ENCODE results near the gene GRID2. TPM values are rescaled to one million over a fixed set of nuclear protein-coding genes. Genes with fewer than 3 reads are reported as not detected.
"Not testable (repeated sequence)": the region's sequence is repeated elsewhere in the genome, so short reads cannot be mapped to it uniquely, and the experiment has no call there.

Gene GRID2
- total RNA-seq, 6 experiments from 2014 or later: not detected

GRCh38 chr4:93289831-93290230 lies 986.1 kb downstream of the GRID2 start:
- Mint-ChIP-seq H3K27me3 (ENCODE audit: insufficient read depth) (no peaks in the 10 kb centered on the region; the same call in 1 of the 2 replicates), H3K27ac (no peak overlapping the region), H3K36me3 (ENCODE audit: low read depth) (no peaks in the 10 kb centered on the region), H3K4me3 (no peak overlapping the region), H3K4me1 (ENCODE audit: low read depth) (no peaks in the 10 kb centered on the region), H3K9me3 (peaks cover 16% of the 10 kb centered on the region)
- DNase-seq: no peak
- TF ChIP-seq, protein P1, sequence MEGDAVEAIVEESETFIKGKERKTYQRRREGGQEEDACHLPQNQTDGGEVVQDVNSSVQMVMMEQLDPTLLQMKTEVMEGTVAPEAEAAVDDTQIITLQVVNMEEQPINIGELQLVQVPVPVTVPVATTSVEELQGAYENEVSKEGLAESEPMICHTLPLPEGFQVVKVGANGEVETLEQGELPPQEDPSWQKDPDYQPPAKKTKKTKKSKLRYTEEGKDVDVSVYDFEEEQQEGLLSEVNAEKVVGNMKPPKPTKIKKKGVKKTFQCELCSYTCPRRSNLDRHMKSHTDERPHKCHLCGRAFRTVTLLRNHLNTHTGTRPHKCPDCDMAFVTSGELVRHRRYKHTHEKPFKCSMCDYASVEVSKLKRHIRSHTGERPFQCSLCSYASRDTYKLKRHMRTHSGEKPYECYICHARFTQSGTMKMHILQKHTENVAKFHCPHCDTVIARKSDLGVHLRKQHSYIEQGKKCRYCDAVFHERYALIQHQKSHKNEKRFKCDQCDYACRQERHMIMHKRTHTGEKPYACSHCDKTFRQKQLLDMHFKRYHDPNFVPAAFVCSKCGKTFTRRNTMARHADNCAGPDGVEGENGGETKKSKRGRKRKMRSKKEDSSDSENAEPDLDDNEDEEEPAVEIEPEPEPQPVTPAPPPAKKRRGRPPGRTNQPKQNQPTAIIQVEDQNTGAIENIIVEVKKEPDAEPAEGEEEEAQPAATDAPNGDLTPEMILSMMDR (IDR thresholded peaks at IDR 0.05): no peak

- TF ChIP-seq, protein P1 (IDR thresholded peaks at IDR 0.05): no peak
- H3K4me1 Mint-ChIP-seq (ENCODE audit: low read depth): no peaks in the 10 kb centered on the region
- H3K4me3 Mint-ChIP-seq: no peak overlapping the region
- DNase-seq: no peak
- H3K36me3 Mint-ChIP-seq (ENCODE audit: low read depth): no peaks in the 10 kb centered on the region
- H3K27me3 Mint-ChIP-seq (ENCODE audit: insufficient read depth): no peaks in the 10 kb centered on the region
- peaks cover 34% of the 10 kb centered on the region for H3K9me3 Mint-ChIP-seq
- no peak overlapping the region for H3K27ac Mint-ChIP-seq
Measured at GRCh38 chr4:93299118-93299517, 995.4 kb downstream of the GRID2 start.

DNA sequence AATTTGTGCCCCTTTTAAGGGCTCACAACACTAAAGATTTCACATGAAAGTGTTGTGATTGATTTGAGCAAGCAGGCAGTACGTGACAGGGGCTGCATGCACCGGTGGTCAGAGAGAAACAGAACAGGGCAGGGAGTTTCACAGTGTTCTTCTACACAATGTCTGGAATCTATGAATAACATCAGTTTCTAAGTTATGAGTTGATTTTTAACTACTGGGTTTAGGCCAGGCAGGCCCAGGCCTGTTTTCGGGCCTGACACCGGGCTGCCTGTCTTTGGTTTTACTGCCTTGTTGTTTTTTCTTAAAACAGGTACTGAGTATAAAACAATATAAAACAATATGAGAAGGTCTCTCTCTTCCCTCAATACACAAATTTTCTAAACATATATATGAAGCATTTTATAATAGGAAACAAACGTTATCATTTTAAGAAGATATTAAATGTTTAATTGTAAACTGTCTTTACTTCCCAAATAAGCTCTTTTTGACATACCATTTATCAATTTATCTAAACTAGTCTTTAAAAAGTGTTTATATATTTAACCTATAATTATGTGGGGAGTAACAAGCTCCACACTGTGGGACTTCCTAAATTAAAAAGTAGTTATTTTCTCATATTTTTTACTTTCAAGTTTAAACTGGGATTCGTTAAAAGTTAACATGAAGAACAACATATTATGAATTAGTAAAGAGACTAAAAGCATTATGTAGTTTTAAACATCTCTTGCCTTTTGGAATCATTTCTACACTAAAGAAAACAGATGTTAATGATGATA lies 997.2 kb downstream of the GRID2 start:
- not testable (repeated sequence) for H3K27me3 Mint-ChIP-seq (ENCODE audit: insufficient read depth); H3K27ac Mint-ChIP-seq; H3K4me1 Mint-ChIP-seq (ENCODE audit: low read depth); DNase-seq; H3K4me3 Mint-ChIP-seq; H3K36me3 Mint-ChIP-seq (ENCODE audit: low read depth)
- peaks cover 29% of the 10 kb centered on the region for H3K9me3 Mint-ChIP-seq

DNA sequence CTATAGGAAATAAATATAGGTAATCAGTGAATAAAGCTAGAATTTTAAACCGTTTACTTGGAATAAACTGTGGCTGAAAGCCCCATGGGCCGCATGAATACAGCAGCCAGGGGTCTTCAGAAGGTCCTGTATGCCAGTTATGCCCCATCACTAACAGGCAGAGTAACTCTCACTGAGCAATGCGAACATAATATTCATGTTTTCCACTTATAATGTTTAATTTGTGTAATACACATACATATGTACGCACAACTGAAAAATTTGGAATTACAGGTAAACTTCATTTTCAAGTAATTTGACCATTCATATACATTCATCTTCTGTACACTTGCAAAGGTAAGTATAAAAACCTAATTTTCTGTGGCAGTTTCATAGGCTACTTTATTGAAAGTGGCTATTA lies 998.5 kb downstream of the GRID2 start:
- DNase-seq: no peak
- Mint-ChIP-seq H3K27me3 (ENCODE audit: insufficient read depth) (no peaks in the 10 kb centered on the region), H3K36me3 (ENCODE audit: low read depth) (no peaks in the 10 kb centered on the region), H3K27ac (no peak overlapping the region), H3K4me1 (ENCODE audit: low read depth) (no peaks in the 10 kb centered on the region), H3K9me3 (peaks cover 24% of the 10 kb centered on the region), H3K4me3 (no peak overlapping the region)
- TF ChIP-seq, protein P1 (IDR thresholded peaks at IDR 0.05): no peak

DNA sequence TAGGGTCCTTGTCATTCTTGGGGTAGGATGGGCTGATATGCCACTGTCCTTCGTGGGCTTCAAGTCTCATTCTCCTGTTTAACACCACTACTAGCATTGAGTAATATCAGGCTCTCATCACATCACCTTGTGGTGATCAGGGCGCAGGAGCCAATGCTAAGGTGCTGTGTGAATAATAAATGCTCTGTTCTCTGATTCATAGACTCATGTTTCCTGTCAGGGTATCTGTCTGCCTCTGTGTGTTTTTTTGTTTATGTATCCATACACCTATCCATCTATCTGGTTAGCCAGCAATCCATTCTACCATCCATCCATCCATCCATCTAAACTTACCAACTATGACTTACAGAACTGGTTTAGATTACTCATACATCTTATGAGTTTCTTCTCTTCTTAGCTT lies 999.7 kb downstream of the GRID2 start:
- Mint-ChIP-seq H3K36me3 (ENCODE audit: low read depth) (no peaks in the 10 kb centered on the region), H3K4me1 (ENCODE audit: low read depth) (no peaks in the 10 kb centered on the region), H3K27me3 (ENCODE audit: insufficient read depth) (no peaks in the 10 kb centered on the region), H3K4me3 (no peak overlapping the region), H3K9me3 (peaks cover 25% of the 10 kb centered on the region), H3K27ac (no peak overlapping the region)
- TF ChIP-seq, protein P1 (IDR thresholded peaks at IDR 0.05): no peak
- DNase-seq: no peak

- no peaks in the 10 kb centered on the region for H3K4me1 Mint-ChIP-seq (ENCODE audit: low read depth)
- peaks cover 36% of the 10 kb centered on the region for H3K9me3 Mint-ChIP-seq
- H3K4me3 Mint-ChIP-seq: no peak overlapping the region
- no peaks in the 10 kb centered on the region for H3K36me3 Mint-ChIP-seq (ENCODE audit: low read depth)
- no peak overlapping the region for H3K27ac Mint-ChIP-seq
- H3K27me3 Mint-ChIP-seq (ENCODE audit: insufficient read depth): no peaks in the 10 kb centered on the region
- TF ChIP-seq, protein P1 (IDR thresholded peaks at IDR 0.05): no peak
- no peak for DNase-seq
Measured at GRCh38 chr4:93312299-93312698, 1008.5 kb downstream of the GRID2 start.
